A673 (cell line): ENCODE results near the gene CDKAL1. TPM values are rescaled to one million over a fixed set of nuclear protein-coding genes. Genes with fewer than 3 reads are reported as not detected.
A peak's percentile ranks its signal among the peaks of the same experiment; 100 is the strongest.

Experiments used
- BruUV-seq: library from RNA; stranded (reverse); fragments of 400-500 nt; replicated peaks from 2 replicates; lab custom pipeline; 2021; lab: Mats Ljungman, UMichigan
- CTCF ChIA-PET: fragments of 300-600 bp; sonication (Branson Sonifier 250); formaldehyde crosslinking; loops from one replicate; lab custom pipeline; 2022; ENCODE audit warnings: antibody characterized with exemption; lab: Charles Lee
- POLR2A ChIA-PET: fragments of 300-600 bp; sonication (Branson Sonifier 250); formaldehyde crosslinking; loops from one replicate; lab custom pipeline; 2022; ENCODE audit warnings: antibody characterized with exemption; ENCODE audit not compliant: low non-redundant PET; lab: Charles Lee
- DNase-seq: peaks from one replicate; pipeline ENCODE4 v3.0.0-alpha.2; 2015; ENCODE audit warnings: low spot score
- H3K27ac ChIP-seq: fragments of 200-600 bp; sonication (generic); 2 replicates; pipeline ENCODE4 v1.5.1; 2016; ENCODE audit warnings: mixed run types, low read depth, mild to moderate bottlenecking, mixed read lengths, antibody characterized with exemption, low read length; ENCODE audit not compliant: poor library complexity, severe bottlenecking
- H3K27me3 ChIP-seq: fragments of 200-600 bp; sonication (generic); replicated peaks from 2 replicates; pipeline ENCODE4 v1.6.1; 2017; ENCODE audit warnings: mixed run types, low read depth, mild to moderate bottlenecking, mixed read lengths, antibody characterized with exemption, low read length; ENCODE audit not compliant: insufficient read depth, poor library complexity
- H3K36me3 ChIP-seq: fragments of 200-600 bp; sonication (generic); 2 replicates; pipeline ENCODE4 v1.6.1; 2016; ENCODE audit warnings: mixed run types, mild to moderate bottlenecking, mixed read lengths, antibody characterized with exemption, low read length; ENCODE audit not compliant: insufficient read depth, poor library complexity, severe bottlenecking
- H3K4me1 ChIP-seq: fragments of 200-600 bp; sonication (generic); 2 replicates; pipeline ENCODE4 v1.6.1; 2017; ENCODE audit warnings: mixed run types, mild to moderate bottlenecking, mixed read lengths, antibody characterized with exemption, low read length; ENCODE audit not compliant: insufficient read depth, poor library complexity, severe bottlenecking
- H3K4me3 ChIP-seq: fragments of 200-600 bp; sonication (generic); 2 replicates; pipeline ENCODE4 v1.5.1; 2016; ENCODE audit warnings: low read depth, mixed run types, mild to moderate bottlenecking, mixed read lengths, low read length; ENCODE audit not compliant: poor library complexity, severe bottlenecking
- H3K9me3 ChIP-seq: fragments of 200-600 bp; sonication (generic); 2 replicates; pipeline ENCODE4 v1.6.1; 2016; ENCODE audit warnings: mixed run types, low read depth, mild to moderate bottlenecking, mixed read lengths, antibody characterized with exemption, low read length; ENCODE audit not compliant: poor library complexity, severe bottlenecking
- EZH2 ChIP-seq: fragments of 200-600 bp; sonication (generic); IDR thresholded peaks from 2 replicates; pipeline ENCODE4 v1.6.1; 2017; ENCODE audit warnings: borderline replicate concordance, low read depth, mild to moderate bottlenecking, mixed read lengths, antibody characterized with exemption, low read length; ENCODE audit not compliant: poor library complexity, severe bottlenecking
- intact Hi-C: fragments of 100-400 bp; cut with micrococcal nuclease; formaldehyde crosslinking; loops from one replicate; pipeline ENCODE4 v1.10.0; 2022; ENCODE audit not compliant: unreplicated experiment
- total RNA-seq: library from RNA; stranded (reverse); gene quantifications from 2 replicates; pipeline ENCODE4 v1.2.3, GENCODE V29; 2021
- TF ChIP-seq, protein P1 (sequence below): fragments of 300-800, 200-600 bp; sonication (generic); conservative IDR thresholded peaks from 2 replicates; pipeline ENCODE4 v1.5.1; 2017; ENCODE audit warnings: low read depth, mild to moderate bottlenecking, antibody characterized with exemption, low read length, moderate library complexity, mixed read lengths

The CDKAL1 gene
- total RNA-seq, 1 experiment from 2014 or later = 35.5 TPM

- TF ChIP-seq, protein P1, sequence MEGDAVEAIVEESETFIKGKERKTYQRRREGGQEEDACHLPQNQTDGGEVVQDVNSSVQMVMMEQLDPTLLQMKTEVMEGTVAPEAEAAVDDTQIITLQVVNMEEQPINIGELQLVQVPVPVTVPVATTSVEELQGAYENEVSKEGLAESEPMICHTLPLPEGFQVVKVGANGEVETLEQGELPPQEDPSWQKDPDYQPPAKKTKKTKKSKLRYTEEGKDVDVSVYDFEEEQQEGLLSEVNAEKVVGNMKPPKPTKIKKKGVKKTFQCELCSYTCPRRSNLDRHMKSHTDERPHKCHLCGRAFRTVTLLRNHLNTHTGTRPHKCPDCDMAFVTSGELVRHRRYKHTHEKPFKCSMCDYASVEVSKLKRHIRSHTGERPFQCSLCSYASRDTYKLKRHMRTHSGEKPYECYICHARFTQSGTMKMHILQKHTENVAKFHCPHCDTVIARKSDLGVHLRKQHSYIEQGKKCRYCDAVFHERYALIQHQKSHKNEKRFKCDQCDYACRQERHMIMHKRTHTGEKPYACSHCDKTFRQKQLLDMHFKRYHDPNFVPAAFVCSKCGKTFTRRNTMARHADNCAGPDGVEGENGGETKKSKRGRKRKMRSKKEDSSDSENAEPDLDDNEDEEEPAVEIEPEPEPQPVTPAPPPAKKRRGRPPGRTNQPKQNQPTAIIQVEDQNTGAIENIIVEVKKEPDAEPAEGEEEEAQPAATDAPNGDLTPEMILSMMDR = no peak
- no peak for TF ChIP-seq EZH2
- Histone ChIP-seq H3K4me1 (no peaks in the 10 kb centered on the region), H3K4me3 (no peak overlapping the region), H3K27ac (no peak overlapping the region), H3K36me3 (no peaks in the 10 kb centered on the region), H3K27me3 (no peaks in the 10 kb centered on the region), H3K9me3 (no peaks in the 10 kb centered on the region)
- no TSS peak for BruUV-seq
- intact Hi-C loops = no loop called here
- no peak for DNase-seq
- POLR2A ChIA-PET = no interaction called here
- CTCF ChIA-PET = no interaction called here
These were observed 442.2 kb downstream of the CDKAL1 start for GRCh38 chr6:20976391-20976918.

- POLR2A ChIA-PET = no interaction called here
- Histone ChIP-seq H3K36me3 (no peaks in the 10 kb centered on the region), H3K27me3 (no peaks in the 10 kb centered on the region), H3K4me3 (no peak overlapping the region), H3K27ac (no peak overlapping the region), H3K4me1 (no peaks in the 10 kb centered on the region), H3K9me3 (no peaks in the 10 kb centered on the region)
- BruUV-seq = no TSS peak
- peak; percentile 10 for DNase-seq
- CTCF ChIA-PET = no interaction called here
- intact Hi-C loops = no loop called here
- no peak for TF ChIP-seq EZH2
- TF ChIP-seq, protein P1 = no peak
These were observed 443.9 kb downstream of the CDKAL1 start for GRCh38 chr6:20978151-20978614.

DNA sequence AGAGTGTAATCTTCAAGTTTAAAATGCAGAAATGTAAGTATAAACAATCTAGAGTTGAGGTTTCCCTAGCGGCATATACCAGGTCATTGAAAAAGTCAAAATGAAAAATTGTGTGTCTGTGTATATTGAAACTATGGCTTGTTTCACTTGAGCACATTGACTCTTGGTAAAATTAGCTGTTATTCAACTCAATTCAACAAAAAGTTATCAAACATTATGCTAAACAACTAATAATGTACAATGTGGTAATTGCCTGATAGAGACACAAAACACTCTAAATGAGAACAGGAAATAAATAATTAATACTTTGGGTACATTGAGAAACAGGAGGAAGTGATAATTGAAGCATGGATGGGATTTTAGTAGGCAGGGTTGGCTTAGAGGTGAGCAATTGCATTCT lies 444.8 kb downstream of the CDKAL1 start:
- CTCF ChIA-PET = no interaction called here

More for the DNA sequence above, 444.8 kb downstream of the CDKAL1 start:
- no peak for DNase-seq
- TF ChIP-seq, protein P1 = no peak
- no peak for TF ChIP-seq EZH2
- Histone ChIP-seq H3K27me3 (no peaks in the 10 kb centered on the region), H3K9me3 (no peaks in the 10 kb centered on the region), H3K27ac (no peak overlapping the region), H3K4me1 (no peaks in the 10 kb centered on the region), H3K4me3 (no peak overlapping the region), H3K36me3 (no peaks in the 10 kb centered on the region)
- POLR2A ChIA-PET = no interaction called here
- intact Hi-C loops = no loop called here
- BruUV-seq = no TSS peak
